SK-N-SH (cell line): Measurements from ENCODE around the gene TM9SF1. TPM values are rescaled to one million over a fixed set of nuclear protein-coding genes. Genes with fewer than 3 reads are reported as not detected.

Experiments
- CTCF ChIA-PET: fragments of 300-600, 350-600 bp; formaldehyde crosslinking; extraction: SDS; loops from one replicate; lab custom pipeline; 2021; lab: Yijun Ruan, JAX
- POLR2A ChIA-PET: fragments of 350-600 bp; sonication (Branson Sonifier 250); formaldehyde crosslinking; extraction: SDS; loops from one replicate; lab custom pipeline; 2020; ENCODE audit warnings: antibody characterized with exemption, inconsistent platforms; lab: Yijun Ruan, JAX
- DNase-seq: peaks from one replicate; pipeline ENCODE4 v3.0.0; 2012
- H2AFZ ChIP-seq: fragments of 200-600 bp; sonication (generic); 2 replicates; pipeline ENCODE4 v1.8.1; 2016; ENCODE audit warnings: antibody characterized with exemption, mild to moderate bottlenecking, low read depth
- H3F3A ChIP-seq: fragments of 200-600 bp; sonication (generic); replicated peaks from 2 replicates; pipeline ENCODE3; 2016; ENCODE audit warnings: antibody characterized with exemption, mild to moderate bottlenecking; ENCODE audit not compliant: insufficient read depth
- H3K27ac ChIP-seq, 2 experiments: fragments of 200-500 bp in 1 of 2; fragments of 200-600 bp in 1 of 2; sonication (Bioruptor generic) in 1 of 2; sonication (generic), shearing (Covaris generic) in 1 of 2; 2 replicates each; pipeline versions ENCODE4 v1.5.1 to v1.6.1; 2014 to 2016; ENCODE audit warnings: low read depth in 2 of 2, inconsistent platforms in 1 of 2, low read length in 1 of 2, mild to moderate bottlenecking in 1 of 2, mixed read lengths in 1 of 2
- H3K27me3 ChIP-seq: fragments of 200-600 bp; sonication (generic), shearing (Covaris generic); 2 replicates; pipeline ENCODE4 v1.6.1; 2016; ENCODE audit warnings: mixed run types; ENCODE audit not compliant: insufficient read depth
- H3K36me3 ChIP-seq, 2 experiments: fragments of 200-500 bp in 1 of 2; fragments of 200-600 bp in 1 of 2; sonication (Bioruptor generic) in 1 of 2; sonication (generic) in 1 of 2; replicated peaks in 1 of 2; 2 replicates each; pipeline versions ENCODE3 to v1.5.1; 2014 to 2016; ENCODE audit warnings: low read length in 1 of 2, mild to moderate bottlenecking in 1 of 2; ENCODE audit not compliant: insufficient read depth in 2 of 2, control insufficient read depth in 1 of 2
- H3K4me1 ChIP-seq, 2 experiments: fragments of 200-500 bp in 1 of 2; fragments of 200-600 bp in 1 of 2; sonication (Bioruptor generic) in 1 of 2; sonication (generic), shearing (Covaris generic) in 1 of 2; 2 replicates each; pipeline versions ENCODE4 v1.5.1 to v1.6.1; 2014 to 2016; ENCODE audit warnings: low read depth in 1 of 2, low read length in 1 of 2, mixed run types in 1 of 2; ENCODE audit not compliant: insufficient read depth in 2 of 2, control insufficient read depth in 1 of 2
- H3K4me2 ChIP-seq: fragments of 200-600 bp; sonication (generic), shearing (Covaris generic); 2 replicates; pipeline ENCODE4 v1.6.1; 2017; ENCODE audit warnings: mixed run types
- H3K4me3 ChIP-seq, 2 experiments: fragments of 200-500 bp in 1 of 2; fragments of 200-600 bp in 1 of 2; sonication (Bioruptor generic) in 1 of 2; sonication (generic), shearing (Covaris generic) in 1 of 2; 2 replicates each; pipeline versions ENCODE4 v1.5.1 to v1.8.1; 2014 to 2016; ENCODE audit warnings: low read depth in 2 of 2, inconsistent platforms in 1 of 2, low read length in 1 of 2, mild to moderate bottlenecking in 1 of 2, mixed read lengths in 1 of 2, moderate library complexity in 1 of 2
- H3K79me2 ChIP-seq: fragments of 200-600 bp; sonication (generic); 2 replicates; pipeline ENCODE4 v1.8.1; 2017; ENCODE audit warnings: mild to moderate bottlenecking; ENCODE audit not compliant: insufficient read depth
- H3K9ac ChIP-seq: fragments of 200-600 bp; sonication (generic); 2 replicates; pipeline ENCODE4 v1.6.1; 2017; ENCODE audit warnings: mixed run types
- H3K9me2 ChIP-seq: fragments of 200-600 bp; sonication (generic); 2 replicates; pipeline ENCODE4 v1.6.1; 2017; ENCODE audit warnings: mixed run types
- H3K9me3 ChIP-seq: fragments of 200-600 bp; sonication (generic); 2 replicates; pipeline ENCODE4 v1.6.1; 2017; ENCODE audit warnings: mixed run types, mild to moderate bottlenecking, moderate library complexity
- H4K20me1 ChIP-seq: fragments of 200-600 bp; sonication (generic); 2 replicates; pipeline ENCODE4 v1.6.1; 2017; ENCODE audit warnings: mild to moderate bottlenecking, mixed run types; ENCODE audit not compliant: insufficient read depth
- CHD2 ChIP-seq: fragments of 150-350 bp; IDR thresholded peaks from 2 replicates; pipeline ENCODE4 v1.6.1; 2018; ENCODE audit warnings: low read length; ENCODE audit not compliant: partially characterized antibody
- CTCF ChIP-seq: fragments of 200-600 bp; sonication (generic); IDR thresholded peaks from 2 replicates; pipeline ENCODE4 v1.6.1; 2017; ENCODE audit warnings: antibody characterized with exemption, mild to moderate bottlenecking, moderate library complexity
- EP300 ChIP-seq, 2 experiments: IDR thresholded peaks; 2 replicates each; pipeline versions ENCODE4 v1.4.0 to v1.6.1; 2012; ENCODE audit warnings: borderline replicate concordance in 1 of 2, low read depth in 1 of 2, low read length in 1 of 2
- EZH2phosphoT487 ChIP-seq: fragments of 200-600 bp; sonication (generic); IDR thresholded peaks from 2 replicates; pipeline ENCODE4 v1.6.1; 2017; ENCODE audit warnings: low read depth, mixed run types, mild to moderate bottlenecking, antibody characterized with exemption, moderate library complexity, borderline replicate concordance
- FOSL2 ChIP-seq: IDR thresholded peaks from 2 replicates; pipeline ENCODE4 v1.4.0; 2012; ENCODE audit warnings: low read depth, mild to moderate bottlenecking, moderate library complexity, borderline replicate concordance
- GABPA ChIP-seq: IDR thresholded peaks from 2 replicates; pipeline ENCODE4 v1.4.0; 2012; ENCODE audit warnings: low read depth, mild to moderate bottlenecking
- MAX ChIP-seq: IDR thresholded peaks from 2 replicates; pipeline ENCODE4 v1.4.0; 2012; ENCODE audit warnings: low read depth
- NFIC ChIP-seq: IDR thresholded peaks from 2 replicates; pipeline ENCODE4 v1.4.0; 2012; ENCODE audit warnings: borderline replicate concordance
- REST ChIP-seq: IDR thresholded peaks from 2 replicates; pipeline ENCODE4 v1.6.1; 2012; ENCODE audit warnings: mild to moderate bottlenecking, low read depth, low read length, moderate library complexity
- RFX5 ChIP-seq: IDR thresholded peaks from 2 replicates; pipeline ENCODE4 v1.6.1; 2012; ENCODE audit warnings: mild to moderate bottlenecking, improper control_type of control experiment, low read length
- TCF12 ChIP-seq: IDR thresholded peaks from 2 replicates; pipeline ENCODE4 v1.4.0; 2012
- TEAD4 ChIP-seq: IDR thresholded peaks from 2 replicates; pipeline ENCODE4 v1.4.0; 2012; ENCODE audit warnings: mild to moderate bottlenecking, borderline replicate concordance; ENCODE audit not compliant: insufficient read depth
- ZBTB33 ChIP-seq: IDR thresholded peaks from 2 replicates; pipeline ENCODE4 v1.4.0; 2012; ENCODE audit warnings: low read depth, borderline replicate concordance
- WGBS: methylation state at CpG from one replicate; pipeline ENCODE4 v1.1.6; 2017; ENCODE audit warnings: low lambda C conversion rate; 5-methylcytosine and 5-hydroxymethylcytosine counted together
- polyA plus RNA-seq, 3 experiments: library from polyadenylated mRNA; depleted of rRNA; stranded (reverse); fragments of >200 nt; gene quantifications; 2 replicates each; pipeline ENCODE4 v1.2.3, GENCODE V29; 2012

TM9SF1 gene
- polyA plus RNA-seq, 1 of the 3 experiments (the other 2 are of a cell fraction) = 48.7 TPM

- H3K27me3 ChIP-seq = no peaks in the 10 kb centered on the region
- H3K4me3 ChIP-seq = no peak overlapping the region
- no peaks in the 10 kb centered on the region for H3K9me2 ChIP-seq
- TF ChIP-seq NFIC (no peak), FOSL2 (no peak), REST (no peak), RFX5 (no peak), EZH2phosphoT487 (no peak), CTCF (no peak), MAX (no peak), EP300 (IDR thresholded peaks at IDR 0.05; ENCODE audit: borderline replicate concordance in 1 of 2, low read depth in 1 of 2, low read length in 1 of 2) (no peak)
- H3K4me2 ChIP-seq = no peak overlapping the region
- peaks cover 11% of the 10 kb centered on the region for H3F3A ChIP-seq
- H3K36me3 ChIP-seq = peaks cover 45 to 59% of the 10 kb centered on the region in 2 experiments
- 0 out of 2 replicates have a peak, but pooled peaks cover 2% of the 10 kb centered on the region for H4K20me1 ChIP-seq
- peaks cover 0 to under 1% of the 10 kb centered on the region in 2 experiments; a peak in 1 of 4 replicates for H3K4me1 ChIP-seq
- H3K9me3 ChIP-seq = no peaks in the 10 kb centered on the region
- ChIA-PET CTCF (no interaction called here), POLR2A (interaction anchor here (0.6 kb wide), 1 partner anchor 15 kb away, joined by 3 read pairs; no protein-coding TSS in a partner anchor)
- 97% methylated on average over 10 of the region's 10 CpGs for WGBS
- H3K9ac ChIP-seq = no peak overlapping the region
- no peak overlapping the region for H2AFZ ChIP-seq
- peaks cover under 1% of the 10 kb centered on the region; the same call in 1 of the 2 replicates for H3K79me2 ChIP-seq
- no peak overlapping the region; a peak in 1 of 4 replicates for H3K27ac ChIP-seq
- no peak for DNase-seq
Measured at GRCh38 chr14:24155100-24155499, 40.1 kb downstream of the TM9SF1 start.

- ChIA-PET POLR2A (interaction anchor here (1.1 to 2.4 kb wide), 3 partner anchors 8 to 10 kb away, joined by 3 to 10 read pairs (median 4); partner anchors contain the start of genes EMC9 and IRF9), CTCF (interaction anchor here (0.8 to 3.4 kb wide), 5 partner anchors 9 to 157 kb away, joined by 3 to 29 read pairs (median 6); partner anchors contain the start of genes CIDEB, FITM1 and IRF9)
- Histone ChIP-seq H3K79me2 (peaks cover 29% of the 10 kb centered on the region), H3K4me3 (no peak overlapping the region), H3K9me2 (no peaks in the 10 kb centered on the region), H3K4me1 (peaks cover 6 to 9% of the 10 kb centered on the region in 2 experiments; a peak in 3 of 4 replicates), H3K36me3 (peaks cover 46 to 51% of the 10 kb centered on the region in 2 experiments), H3K27ac (no peak overlapping the region), H3F3A (peaks cover 5% of the 10 kb centered on the region), H3K4me2 (no peak overlapping the region), H3K27me3 (no peaks in the 10 kb centered on the region), H2AFZ (no peak overlapping the region), H3K9me3 (no peaks in the 10 kb centered on the region), H3K9ac (no peak overlapping the region), H4K20me1 (peaks cover 10% of the 10 kb centered on the region; the same call in 1 of the 2 replicates)
- 98% methylated on average over 11 of the region's 16 CpGs for WGBS
- no peak for DNase-seq
- TF ChIP-seq ZBTB33 (no peak), REST (no peak), GABPA (no peak), TCF12 (no peak), TEAD4 (no peak), CHD2 (no peak)
Measured at GRCh38 chr14:24151404-24152080, 43.7 kb downstream of the TM9SF1 start.
